GM23338 (cell line): ENCODE data around the gene DIP2C. TPM values are rescaled to one million over a fixed set of nuclear protein-coding genes. Genes with fewer than 3 reads are reported as not detected.

Experiments used
- ATAC-seq: fragments of 200-7000 bp; cut with Tn5 transposase; 3 replicates; pipeline ENCODE4 v1.9.1; 2020
- DNase-seq: peaks from one replicate; pipeline ENCODE4 v3.0.0-alpha.2; 2015; ENCODE audit warnings: low spot score
- H2AFZ ChIP-seq: fragments of 200-600 bp; sonication (generic); 2 replicates; pipeline ENCODE4 v1.8.0; 2016; ENCODE audit warnings: antibody characterized with exemption, mild to moderate bottlenecking, moderate library complexity
- H3F3A ChIP-seq: fragments of 200-600 bp; sonication (generic); replicated peaks from 2 replicates; pipeline ENCODE4 v1.8.0; 2017; ENCODE audit warnings: antibody characterized with exemption, mixed run types, low read depth
- H3K27ac ChIP-seq: fragments of 200-600 bp; sonication (generic); 2 replicates; pipeline ENCODE4 v1.6.1; 2016; ENCODE audit warnings: low read depth
- H3K27me3 ChIP-seq: fragments of 200-600 bp; sonication (generic); 2 replicates; pipeline ENCODE4 v1.8.0; 2016; ENCODE audit warnings: mild to moderate bottlenecking, mixed run types, moderate library complexity; ENCODE audit not compliant: insufficient read depth
- H3K36me3 ChIP-seq: fragments of 200-600 bp; sonication (generic); 2 replicates; pipeline ENCODE4 v1.8.0; 2016; ENCODE audit warnings: mild to moderate bottlenecking; ENCODE audit not compliant: insufficient read depth
- H3K4me1 ChIP-seq: fragments of 200-600 bp; sonication (generic); 2 replicates; pipeline ENCODE4 v1.8.0; 2016; ENCODE audit warnings: mild to moderate bottlenecking, moderate library complexity; ENCODE audit not compliant: insufficient read depth
- H3K4me2 ChIP-seq: fragments of 200-600 bp; sonication (generic); 2 replicates; pipeline ENCODE4 v1.7.1; 2017; ENCODE audit warnings: mixed run types
- H3K4me3 ChIP-seq: fragments of 200-600 bp; sonication (generic); 2 replicates; pipeline ENCODE4 v1.6.1; 2016; ENCODE audit warnings: mixed run types
- H3K79me2 ChIP-seq: fragments of 200-600 bp; sonication (generic); replicated peaks from 2 replicates; pipeline ENCODE4 v1.8.0; 2017; ENCODE audit warnings: mild to moderate bottlenecking; ENCODE audit not compliant: insufficient read depth
- H3K9me2 ChIP-seq: fragments of 200-600 bp; sonication (generic); 2 replicates; pipeline ENCODE4 v1.8.0; 2017; ENCODE audit not compliant: insufficient read depth
- H4K20me1 ChIP-seq: fragments of 200-600 bp; sonication (generic); replicated peaks from 2 replicates; pipeline ENCODE4 v1.8.0; 2017; ENCODE audit warnings: mild to moderate bottlenecking; ENCODE audit not compliant: insufficient read depth
- H3K27ac Mint-ChIP-seq: 2 replicates; pipeline ENCODE4 v1.8.0; 2020; ENCODE audit warnings: inconsistent platforms, mild to moderate bottlenecking, moderate library complexity, mixed read lengths
- H3K27me3 Mint-ChIP-seq: 3 replicates; pipeline ENCODE4 v1.8.0; 2022; ENCODE audit warnings: low read depth, mild to moderate bottlenecking, moderate library complexity, mixed read lengths, inconsistent platforms; ENCODE audit not compliant: insufficient read depth, poor library complexity
- H3K36me3 Mint-ChIP-seq: 3 replicates; pipeline ENCODE4 v1.8.0; 2021; ENCODE audit warnings: low read depth, mild to moderate bottlenecking, inconsistent platforms, moderate library complexity, mixed read lengths
- H3K4me1 Mint-ChIP-seq: 3 replicates; pipeline ENCODE4 v1.8.0; 2020; ENCODE audit warnings: mild to moderate bottlenecking, inconsistent platforms, mixed read lengths
- H3K4me3 Mint-ChIP-seq: 3 replicates; pipeline ENCODE4 v1.8.0; 2021; ENCODE audit warnings: moderate library complexity, mild to moderate bottlenecking, inconsistent platforms, mixed read lengths
- H3K9me3 Mint-ChIP-seq: 3 replicates; pipeline ENCODE4 v1.8.0; 2020; ENCODE audit warnings: moderate library complexity, mild to moderate bottlenecking, inconsistent platforms, mixed read lengths
- POLR2AphosphoS5 ChIP-seq: IDR thresholded peaks from 2 replicates; pipeline ENCODE4 v1.6.1; 2016; ENCODE audit warnings: antibody characterized with exemption, low read depth
- ZNF462 ChIP-seq: fragments of 250-450 bp; sonication (Bioruptor Pico); IDR thresholded peaks from 2 replicates; pipeline ENCODE4 v1.5.0; 2020; ENCODE audit warnings: mild to moderate bottlenecking, moderate library complexity
- polyA plus RNA-seq: library from polyadenylated mRNA; unstranded; fragments of >200 nt; fragmentation: Nextera tagmentation; extraction: Ambion mirVana; gene quantifications from 2 replicates; pipeline ENCODE4 v1.2.1, GENCODE V29; 2016
- total RNA-seq: library from RNA; depleted of rRNA; stranded (reverse); fragments of >200 nt; shearing (Covaris generic); gene quantifications from 2 replicates; pipeline ENCODE4 v1.2.3, GENCODE V29; 2014

DIP2C gene
- total and polyA plus RNA-seq, 2 experiments from 2014 or later = 5.1 to 7.7 TPM

DNA sequence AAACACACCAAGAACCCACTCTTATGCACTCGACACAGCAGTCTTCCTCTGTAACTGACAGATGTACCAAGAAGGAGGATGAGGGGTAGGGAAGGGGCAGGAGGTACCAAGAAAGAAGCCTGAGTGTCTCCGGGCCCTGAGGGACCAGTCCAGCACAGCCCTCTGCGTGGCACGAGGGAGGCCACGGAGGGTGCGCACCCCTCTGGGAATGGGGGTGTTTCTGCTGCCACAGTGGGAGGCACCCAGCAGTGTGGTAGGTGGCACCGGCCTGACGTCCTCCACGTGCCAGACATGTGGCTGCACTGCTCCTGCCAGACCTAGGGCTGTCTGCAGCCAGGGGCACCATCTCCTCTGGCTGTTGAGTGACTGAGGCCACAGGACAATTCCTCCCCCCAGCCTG, 399.9 kb downstream of the DIP2C start:
- Mint-ChIP-seq H3K9me3 (no peaks in the 10 kb centered on the region), H3K4me3 (no peak overlapping the region)
- no peaks in the 10 kb centered on the region for H3K36me3 ChIP-seq

More for the DNA sequence above, 399.9 kb downstream of the DIP2C start:
- Mint-ChIP-seq H3K4me1 (no peaks in the 10 kb centered on the region), H3K36me3 (peaks cover 9% of the 10 kb centered on the region; the same call in 2 of the 3 replicates), H3K27me3 (peaks cover 11% of the 10 kb centered on the region), H3K27ac (no peak overlapping the region)
- H3K4me1 ChIP-seq = no peaks in the 10 kb centered on the region
- no peaks in the 10 kb centered on the region for H3K79me2 ChIP-seq
- H3K27me3 ChIP-seq = no peaks in the 10 kb centered on the region
- no peak overlapping the region for H3K27ac ChIP-seq
- no peaks in the 10 kb centered on the region for H3F3A ChIP-seq
- no peak for TF ChIP-seq ZNF462
- no peak for TF ChIP-seq POLR2AphosphoS5
- H3K9me2 ChIP-seq = no peaks in the 10 kb centered on the region
- H2AFZ ChIP-seq = no peak overlapping the region
- no peak overlapping the region for H3K4me2 ChIP-seq
- no peak overlapping the region for H3K4me3 ChIP-seq
- no peak for DNase-seq
- no peaks in the 10 kb centered on the region for H4K20me1 ChIP-seq
- no peak for ATAC-seq
